ENCODE measurements around the gene SS18L1.

- TF ChIP-seq POLR2A (IDR thresholded peaks at IDR 0.05) (peak in 1 of 2 donors; percentile 40), CTCF (IDR thresholded peaks at IDR 0.05) (no peak), EP300 (IDR thresholded peaks at IDR 0.05) (no peak)
Measured at GRCh38 chr20:62143957-62144825, 622 bp downstream of the SS18L1 start.
